DOHH2 (cell line): ENCODE results near the gene THRB.
"Not testable (repeated sequence)": the region's sequence is repeated elsewhere in the genome, so short reads cannot be mapped to it uniquely, and the experiment has no call there.

Source experiments
- CTCF ChIP-seq: fragments of 200-600 bp; sonication (generic); IDR thresholded peaks from one replicate; pipeline ENCODE4 v1.5.1; 2014; ENCODE audit warnings: antibody characterized with exemption, mild to moderate bottlenecking, low read depth, low read length; ENCODE audit not compliant: poor library complexity, severe bottlenecking
- EZH2phosphoT487 ChIP-seq: fragments of 200-600 bp; sonication (generic); IDR thresholded peaks from 2 replicates; pipeline ENCODE4 v1.6.1; 2017; ENCODE audit warnings: borderline replicate concordance, mild to moderate bottlenecking, antibody characterized with exemption, low read length, moderate library complexity, mixed read lengths

GRCh38 chr3:24420829-24421228, 73.8 kb downstream of the THRB start:
- not testable (repeated sequence) for TF ChIP-seq CTCF, EZH2phosphoT487
